Astrocyte of the cerebellum (primary cell): ENCODE data around the gene SH2D3C.

ENCODE experiments used
- DNase-seq: peaks from one replicate; pipeline ENCODE4 v3.0.0-alpha.2; 2011; ENCODE audit warnings: low read depth
- H3K4me3 ChIP-seq: 2 replicates; pipeline ENCODE4 v1.5.1; 2011; ENCODE audit warnings: mild to moderate bottlenecking, low read depth, low read length, moderate library complexity
- in situ Hi-C: cut with HindIII; loops from 2 replicates; pipeline ENCODE4 v1.10.0; 2017; ENCODE audit warnings: low sequenced_read_pairs
- TF ChIP-seq, protein P1 (sequence below): IDR thresholded peaks from 2 replicates; pipeline ENCODE4 v1.5.1; 2012; ENCODE audit warnings: low read length, low read depth, moderate library complexity, mild to moderate bottlenecking; ENCODE audit errors: missing control alignments

SH2D3C gene

DNA sequence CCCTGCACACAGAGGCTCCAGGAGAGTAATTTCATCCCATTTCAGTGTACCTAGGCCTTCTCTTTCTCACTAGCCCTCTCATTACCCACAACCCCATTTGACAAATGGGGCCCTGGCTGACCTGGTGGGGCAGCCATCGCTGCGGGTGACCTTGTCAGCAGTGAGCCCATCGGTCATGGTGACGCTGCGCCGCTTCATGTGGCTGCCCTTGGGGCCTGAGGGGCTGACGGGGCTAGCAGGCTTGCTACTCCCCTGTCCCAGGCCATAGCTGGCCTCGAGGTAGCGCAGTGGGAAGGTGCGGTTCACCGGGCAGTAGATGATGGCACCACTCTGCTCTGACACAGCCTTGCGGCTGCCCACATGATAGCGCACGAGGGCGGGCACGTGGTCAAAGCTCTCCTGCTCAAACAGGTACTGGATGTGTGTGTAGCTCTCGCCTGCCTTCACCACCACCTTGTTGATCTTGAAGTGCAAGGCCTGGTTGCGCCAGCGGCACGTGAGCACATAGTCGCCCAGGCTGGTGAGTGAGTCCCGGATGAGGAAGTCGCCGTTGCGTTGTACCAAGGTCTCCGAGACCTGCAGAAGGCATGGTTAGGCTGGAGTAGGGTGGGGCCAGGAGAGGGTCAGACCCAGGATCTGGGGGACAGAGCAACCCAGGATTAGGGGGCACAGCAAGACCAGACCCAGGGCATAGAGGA is 29.2 kb downstream of the SH2D3C start:
- no peak for DNase-seq
- no peak overlapping the region for H3K4me3 ChIP-seq
- TF ChIP-seq, protein P1, sequence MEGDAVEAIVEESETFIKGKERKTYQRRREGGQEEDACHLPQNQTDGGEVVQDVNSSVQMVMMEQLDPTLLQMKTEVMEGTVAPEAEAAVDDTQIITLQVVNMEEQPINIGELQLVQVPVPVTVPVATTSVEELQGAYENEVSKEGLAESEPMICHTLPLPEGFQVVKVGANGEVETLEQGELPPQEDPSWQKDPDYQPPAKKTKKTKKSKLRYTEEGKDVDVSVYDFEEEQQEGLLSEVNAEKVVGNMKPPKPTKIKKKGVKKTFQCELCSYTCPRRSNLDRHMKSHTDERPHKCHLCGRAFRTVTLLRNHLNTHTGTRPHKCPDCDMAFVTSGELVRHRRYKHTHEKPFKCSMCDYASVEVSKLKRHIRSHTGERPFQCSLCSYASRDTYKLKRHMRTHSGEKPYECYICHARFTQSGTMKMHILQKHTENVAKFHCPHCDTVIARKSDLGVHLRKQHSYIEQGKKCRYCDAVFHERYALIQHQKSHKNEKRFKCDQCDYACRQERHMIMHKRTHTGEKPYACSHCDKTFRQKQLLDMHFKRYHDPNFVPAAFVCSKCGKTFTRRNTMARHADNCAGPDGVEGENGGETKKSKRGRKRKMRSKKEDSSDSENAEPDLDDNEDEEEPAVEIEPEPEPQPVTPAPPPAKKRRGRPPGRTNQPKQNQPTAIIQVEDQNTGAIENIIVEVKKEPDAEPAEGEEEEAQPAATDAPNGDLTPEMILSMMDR, result no peak
- in situ Hi-C loops, result no loop called here

DNA sequence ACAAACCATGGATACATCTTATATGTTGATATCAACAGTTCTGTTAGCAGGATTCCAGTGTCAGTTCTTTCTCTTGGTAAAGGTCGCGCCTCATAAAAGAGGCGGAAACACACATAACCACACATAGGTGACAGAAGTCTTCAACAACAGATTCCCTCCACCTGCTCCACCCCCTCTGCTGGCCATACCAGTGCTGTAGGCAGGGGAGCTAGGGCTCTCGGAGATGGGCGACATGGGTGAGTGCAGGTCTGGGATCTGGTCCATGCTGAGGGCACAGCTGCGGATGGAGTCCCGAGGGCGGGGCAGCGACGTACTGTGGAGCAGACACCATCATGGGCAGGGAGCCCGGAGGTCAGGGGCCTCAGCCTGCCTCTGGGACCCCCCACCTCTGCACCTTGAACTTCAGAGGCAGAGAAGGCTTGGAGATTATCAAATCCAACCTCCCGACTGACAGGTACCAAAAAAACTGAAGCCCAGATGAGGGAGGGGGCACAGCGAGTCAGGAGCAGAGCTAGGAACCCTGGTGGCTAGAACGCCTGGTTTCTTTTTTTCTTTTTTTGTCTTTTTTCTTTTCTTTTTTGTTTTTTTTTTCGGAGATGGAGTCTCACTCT is 31.4 kb downstream of the SH2D3C start:
- no peak for DNase-seq
- in situ Hi-C loops, result no loop called here
- no peak overlapping the region for H3K4me3 ChIP-seq
- TF ChIP-seq, protein P1, result no peak

DNA sequence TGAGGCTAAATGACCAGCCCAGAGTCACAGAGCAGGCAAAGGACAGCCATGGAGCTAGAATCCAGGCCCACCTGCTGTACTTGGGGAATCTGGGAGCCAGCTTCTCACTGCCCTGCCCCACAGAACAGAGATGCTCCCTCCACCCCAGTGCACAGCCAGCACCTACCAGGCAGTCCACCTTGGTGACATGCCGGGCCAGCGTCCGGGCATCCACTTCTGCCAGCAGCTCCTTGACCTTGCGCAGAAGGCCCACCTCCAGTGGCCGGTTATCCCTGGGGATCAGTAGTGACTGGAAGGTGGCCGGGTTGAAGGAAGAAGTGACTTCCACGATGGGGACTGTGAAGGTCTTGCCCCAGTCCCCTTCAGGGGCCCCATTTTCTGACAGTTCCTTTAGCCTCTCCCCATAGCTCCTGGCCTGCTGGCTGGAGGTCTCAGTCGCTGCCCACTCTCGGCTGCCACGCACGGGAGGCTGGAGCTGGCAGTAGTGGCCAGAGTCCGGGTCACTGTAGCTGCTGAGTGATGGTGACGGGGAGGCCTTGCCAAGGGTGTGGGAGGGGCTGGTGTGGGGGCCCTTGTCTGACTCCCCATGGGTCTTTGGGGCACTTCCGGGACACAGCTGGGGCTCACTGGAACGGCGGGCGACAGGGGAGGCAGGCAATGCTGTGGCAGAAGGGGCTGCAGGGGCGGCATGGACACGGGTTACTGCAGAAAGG is 33.9 kb downstream of the SH2D3C start:
- no peak overlapping the region for H3K4me3 ChIP-seq

DNA sequence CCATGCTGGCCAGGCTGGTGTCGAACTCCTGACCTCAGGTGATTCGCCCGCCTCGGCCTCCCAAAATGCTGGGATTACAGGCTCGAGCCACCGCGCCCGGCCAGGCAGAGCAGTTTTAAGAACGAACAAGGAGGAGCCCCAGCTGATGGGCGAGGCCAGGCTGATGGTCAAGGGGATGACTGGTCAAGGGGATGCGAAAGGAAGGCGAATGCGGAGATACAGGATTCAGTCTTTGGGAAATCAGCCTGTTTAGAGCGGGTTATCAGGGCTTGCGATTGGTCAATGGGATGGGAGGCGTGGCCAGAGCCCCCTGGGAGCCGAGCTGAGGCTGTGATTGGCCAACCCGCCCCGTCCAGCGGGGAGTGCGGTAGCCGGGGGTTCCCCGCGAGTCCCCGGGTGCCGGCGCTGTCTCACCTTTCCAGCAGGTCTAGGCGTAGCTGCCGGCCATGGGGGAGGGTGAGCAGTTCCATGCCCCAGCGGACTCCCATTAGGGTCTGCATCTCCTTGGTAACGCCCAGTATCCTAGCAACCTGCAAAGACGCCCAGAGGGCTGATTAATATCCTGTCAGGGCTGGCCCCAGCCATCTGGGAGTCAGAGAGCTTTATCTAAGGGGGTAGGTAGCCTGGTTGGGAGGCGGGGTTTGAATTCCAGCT is 35.9 kb downstream of the SH2D3C start:
- TF ChIP-seq, protein P1, result no peak
- H3K4me3 ChIP-seq, result peak overlapping the region; percentile 22
- DNase-seq, result peak; percentile 43
- in situ Hi-C loops, result no loop called here

More for the DNA sequence above, 33.9 kb downstream of the SH2D3C start:
- TF ChIP-seq, protein P1, result no peak
- no peak for DNase-seq
- in situ Hi-C loops, result no loop called here

DNA sequence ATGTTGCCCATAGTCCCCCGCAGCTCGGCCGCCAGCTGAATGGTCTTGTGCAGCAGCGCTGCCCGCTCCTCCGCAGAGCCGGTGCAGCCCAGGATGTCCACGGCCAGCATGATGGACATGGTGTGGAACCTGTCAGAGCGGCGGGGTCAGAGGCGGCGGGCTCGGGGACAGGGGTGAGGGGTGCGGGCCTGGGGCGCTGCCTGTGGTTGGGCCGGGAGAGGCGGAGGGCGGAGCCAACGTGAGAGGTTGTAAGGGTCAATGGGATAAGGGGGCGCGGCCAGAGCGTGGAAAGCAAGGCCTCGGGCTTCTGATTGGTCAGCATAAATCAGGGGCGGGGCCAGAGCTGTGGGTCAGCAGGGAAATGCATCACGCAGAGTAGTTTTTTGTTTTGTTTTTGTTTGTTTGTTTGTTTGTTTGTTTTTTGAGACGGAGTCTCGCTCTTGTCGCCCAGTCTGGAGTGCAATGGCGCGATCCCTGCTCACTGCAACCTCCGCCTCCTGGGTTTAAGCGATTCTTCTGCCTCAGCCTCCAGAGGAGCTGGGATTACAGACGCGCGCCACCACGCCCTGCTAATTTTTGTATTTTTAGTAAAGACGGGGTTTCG is 36.5 kb downstream of the SH2D3C start:
- TF ChIP-seq, protein P1, result no peak
- in situ Hi-C loops, result no loop called here
- peak overlapping the region; percentile 22 for H3K4me3 ChIP-seq
- DNase-seq, result no peak
